Measurements from ENCODE around the gene ANGPTL8. TPM values are rescaled to one million over a fixed set of nuclear protein-coding genes. Genes with fewer than 3 reads are reported as not detected.
A peak's percentile ranks its signal among the peaks of the same experiment; 100 is the strongest.

Gene ANGPTL8
- total and polyA plus RNA-seq, 2 of the 13 experiments (the other 11 are each of a cell fraction or from before 2014, with no cell fraction given), result 27.3 to 243 TPM

DNA sequence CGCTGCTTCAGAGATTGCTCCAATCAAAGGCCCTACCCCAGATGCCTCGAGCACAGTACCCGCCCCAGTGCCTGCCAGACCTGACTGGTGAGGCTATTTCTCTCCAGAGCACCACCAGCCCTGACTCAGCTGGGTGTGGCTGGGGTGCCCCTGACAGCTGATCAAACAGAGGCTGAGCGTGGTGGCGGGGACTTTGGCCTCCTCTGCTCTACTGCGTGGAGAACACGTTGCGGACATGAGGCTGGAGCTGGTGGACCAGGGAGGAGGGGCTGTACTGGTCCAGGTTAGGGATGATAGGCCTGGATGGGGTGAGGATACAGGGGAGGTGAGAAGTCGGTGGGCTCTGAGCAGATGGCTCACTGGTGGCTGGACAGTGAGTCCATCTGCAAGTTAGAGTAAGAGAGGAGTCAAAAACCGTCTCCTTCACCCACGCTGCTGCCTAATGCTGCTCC is 26.4 kb downstream of the ANGPTL8 start (continued):
- TF ChIP-seq SP140L (CRISPR knock-in tag; IDR thresholded peaks at IDR 0.05; ENCODE audit: borderline replicate concordance), result 0 out of 2 replicates have a peak, but pooled peaks have one; percentile 45
- TF ChIP-seq, protein P1, sequence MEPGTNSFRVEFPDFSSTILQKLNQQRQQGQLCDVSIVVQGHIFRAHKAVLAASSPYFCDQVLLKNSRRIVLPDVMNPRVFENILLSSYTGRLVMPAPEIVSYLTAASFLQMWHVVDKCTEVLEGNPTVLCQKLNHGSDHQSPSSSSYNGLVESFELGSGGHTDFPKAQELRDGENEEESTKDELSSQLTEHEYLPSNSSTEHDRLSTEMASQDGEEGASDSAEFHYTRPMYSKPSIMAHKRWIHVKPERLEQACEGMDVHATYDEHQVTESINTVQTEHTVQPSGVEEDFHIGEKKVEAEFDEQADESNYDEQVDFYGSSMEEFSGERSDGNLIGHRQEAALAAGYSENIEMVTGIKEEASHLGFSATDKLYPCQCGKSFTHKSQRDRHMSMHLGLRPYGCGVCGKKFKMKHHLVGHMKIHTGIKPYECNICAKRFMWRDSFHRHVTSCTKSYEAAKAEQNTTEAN (CRISPR knock-in tag; conservative IDR thresholded peaks at IDR 0.05), result peak; percentile 95
- peak; percentile 84 for TF ChIP-seq KDM1A (CRISPR knock-in tag; IDR thresholded peaks at IDR 0.05)
- no peak for TF ChIP-seq TEAD2 (CRISPR knock-in tag; IDR thresholded peaks at IDR 0.05)
- TF ChIP-seq ZNF777 (CRISPR knock-in tag; IDR thresholded peaks at IDR 0.05), result 0 out of 2 replicates have a peak, but pooled peaks have one; percentile 21
- TF ChIP-seq MTA3 (CRISPR knock-in tag; IDR thresholded peaks at IDR 0.05), result no peak
- TF ChIP-seq, protein P2, sequence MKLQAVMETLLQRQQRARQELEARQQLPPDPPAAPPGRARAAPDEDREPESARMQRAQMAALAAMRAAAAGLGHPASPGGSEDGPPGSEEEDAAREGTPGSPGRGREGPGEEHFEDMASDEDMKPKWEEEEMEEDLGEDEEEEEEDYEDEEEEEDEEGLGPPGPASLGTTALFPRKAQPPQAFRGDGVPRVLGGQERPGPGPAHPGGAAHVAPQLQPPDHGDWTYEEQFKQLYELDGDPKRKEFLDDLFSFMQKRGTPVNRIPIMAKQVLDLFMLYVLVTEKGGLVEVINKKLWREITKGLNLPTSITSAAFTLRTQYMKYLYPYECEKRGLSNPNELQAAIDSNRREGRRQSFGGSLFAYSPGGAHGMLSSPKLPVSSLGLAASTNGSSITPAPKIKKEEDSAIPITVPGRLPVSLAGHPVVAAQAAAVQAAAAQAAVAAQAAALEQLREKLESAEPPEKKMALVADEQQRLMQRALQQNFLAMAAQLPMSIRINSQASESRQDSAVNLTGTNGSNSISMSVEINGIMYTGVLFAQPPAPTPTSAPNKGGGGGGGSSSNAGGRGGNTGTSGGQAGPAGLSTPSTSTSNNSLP (IDR thresholded peaks at IDR 0.05; ENCODE audit: low read depth, low read length), result no peak
- TF ChIP-seq ZNF230 (CRISPR knock-in tag; IDR thresholded peaks at IDR 0.05), result peak; percentile 94
- no peak for TF ChIP-seq SRSF1 (optimal IDR thresholded peaks at IDR 0.05; ENCODE audit: low read depth, low read length)
- 0 out of 2 replicates have a peak, but pooled peaks have one; percentile 76 for TF ChIP-seq ZNF850 (CRISPR knock-in tag; conservative IDR thresholded peaks at IDR 0.05)
- no peak for TF ChIP-seq MTF2 (CRISPR knock-in tag; IDR thresholded peaks at IDR 0.05; ENCODE audit: borderline replicate concordance)
- TF ChIP-seq BRD4 (CRISPR knock-in tag; IDR thresholded peaks at IDR 0.05), result no peak
- TF ChIP-seq GPN1 (CRISPR knock-in tag; IDR thresholded peaks at IDR 0.05; ENCODE audit: borderline replicate concordance), result no peak
- TF ChIP-seq, protein P3, sequence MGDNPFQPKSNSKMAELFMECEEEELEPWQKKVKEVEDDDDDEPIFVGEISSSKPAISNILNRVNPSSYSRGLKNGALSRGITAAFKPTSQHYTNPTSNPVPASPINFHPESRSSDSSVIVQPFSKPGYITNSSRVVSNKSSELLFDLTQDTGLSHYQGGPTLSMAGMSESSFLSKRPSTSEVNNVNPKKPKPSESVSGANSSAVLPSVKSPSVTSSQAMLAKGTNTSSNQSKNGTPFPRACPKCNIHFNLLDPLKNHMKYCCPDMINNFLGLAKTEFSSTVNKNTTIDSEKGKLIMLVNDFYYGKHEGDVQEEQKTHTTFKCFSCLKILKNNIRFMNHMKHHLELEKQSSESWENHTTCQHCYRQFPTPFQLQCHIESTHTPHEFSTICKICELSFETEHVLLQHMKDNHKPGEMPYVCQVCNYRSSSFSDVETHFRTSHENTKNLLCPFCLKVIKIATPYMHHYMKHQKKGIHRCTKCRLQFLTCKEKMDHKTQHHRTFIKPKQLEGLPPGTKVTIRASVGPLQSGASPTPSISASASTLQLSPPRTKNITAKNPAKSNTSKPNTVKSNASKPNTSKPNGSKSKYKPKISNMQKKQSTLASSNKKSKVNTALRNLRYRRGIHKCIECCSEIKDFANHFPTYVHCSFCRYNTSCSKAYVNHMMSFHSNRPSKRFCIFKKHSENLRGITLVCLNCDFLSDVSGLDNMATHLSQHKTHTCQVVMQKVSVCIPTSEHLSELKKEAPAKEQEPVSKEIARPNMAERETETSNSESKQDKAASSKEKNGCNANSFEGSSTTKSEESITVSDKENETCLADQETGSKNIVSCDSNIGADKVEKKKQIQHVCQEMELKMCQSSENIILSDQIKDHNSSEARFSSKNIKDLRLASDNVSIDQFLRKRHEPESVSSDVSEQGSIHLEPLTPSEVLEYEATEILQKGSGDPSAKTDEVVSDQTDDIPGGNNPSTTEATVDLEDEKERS (CRISPR knock-in tag; IDR thresholded peaks at IDR 0.05), result peak; percentile 81; the same call in 1 of the 2 replicates
- no peak for TF ChIP-seq ELF4 (CRISPR knock-in tag; IDR thresholded peaks at IDR 0.05; ENCODE audit: borderline replicate concordance)
- TF ChIP-seq ZNF33A (CRISPR knock-in tag; IDR thresholded peaks at IDR 0.05; ENCODE audit: borderline replicate concordance), result no peak
- peak; percentile 62; the same call in 1 of the 2 replicates for TF ChIP-seq TCF7 (IDR thresholded peaks at IDR 0.05; ENCODE audit: low read depth)
- no peak for TF ChIP-seq ZNF3 (CRISPR knock-in tag; IDR thresholded peaks at IDR 0.05)
- TF ChIP-seq, protein P4, sequence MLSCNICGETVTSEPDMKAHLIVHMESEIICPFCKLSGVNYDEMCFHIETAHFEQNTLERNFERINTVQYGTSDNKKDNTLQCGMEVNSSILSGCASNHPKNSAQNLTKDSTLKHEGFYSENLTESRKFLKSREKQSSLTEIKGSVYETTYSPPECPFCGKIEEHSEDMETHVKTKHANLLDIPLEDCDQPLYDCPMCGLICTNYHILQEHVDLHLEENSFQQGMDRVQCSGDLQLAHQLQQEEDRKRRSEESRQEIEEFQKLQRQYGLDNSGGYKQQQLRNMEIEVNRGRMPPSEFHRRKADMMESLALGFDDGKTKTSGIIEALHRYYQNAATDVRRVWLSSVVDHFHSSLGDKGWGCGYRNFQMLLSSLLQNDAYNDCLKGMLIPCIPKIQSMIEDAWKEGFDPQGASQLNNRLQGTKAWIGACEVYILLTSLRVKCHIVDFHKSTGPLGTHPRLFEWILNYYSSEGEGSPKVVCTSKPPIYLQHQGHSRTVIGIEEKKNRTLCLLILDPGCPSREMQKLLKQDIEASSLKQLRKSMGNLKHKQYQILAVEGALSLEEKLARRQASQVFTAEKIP (CRISPR knock-in tag; IDR thresholded peaks at IDR 0.05; ENCODE audit: borderline replicate concordance), result no peak
- peak; percentile 90 for TF ChIP-seq ZNF891 (CRISPR knock-in tag; IDR thresholded peaks at IDR 0.05)
- TF ChIP-seq ZNF138 (CRISPR knock-in tag; IDR thresholded peaks at IDR 0.05; ENCODE audit: low read depth), result peak; percentile 95
- TF ChIP-seq KMT2A (CRISPR knock-in tag; IDR thresholded peaks at IDR 0.05), result peak; percentile 43; the same call in 1 of the 2 replicates
- TF ChIP-seq ZFP82 (CRISPR knock-in tag; IDR thresholded peaks at IDR 0.05; ENCODE audit: borderline replicate concordance), result peak; percentile 74; the same call in 1 of the 2 replicates

Data from HepG2 (cell line).